Activated CD4-positive, alpha-beta T cell treated with anti-CD3 and anti-CD28 coated beads, Interleukin-2, Interleukin-6, amounts not matched to agents 100 ng/mL and 50 ng/mL, durations not matched to agents 16 hours and 8 hours (primary cell): ENCODE measurements around the gene TBC1D14.

Source experiments
- DNase-seq: peaks from one replicate; pipeline ENCODE4 v3.0.0-alpha.2; 2020

Gene TBC1D14

GRCh38 chr4:6932475-6932874 lies 22.8 kb downstream of the TBC1D14 start:
- no peak for DNase-seq

- no peak for DNase-seq
These were observed 23.3 kb downstream of the TBC1D14 start for GRCh38 chr4:6932918-6933317.

- no peak for DNase-seq
These were observed 24.2 kb downstream of the TBC1D14 start for GRCh38 chr4:6933691-6934430.

GRCh38 chr4:6935965-6936364 lies 26.3 kb downstream of the TBC1D14 start:
- DNase-seq: no peak

GRCh38 chr4:6937201-6937600 lies 27.6 kb downstream of the TBC1D14 start:
- DNase-seq: no peak

GRCh38 chr4:6937754-6938153 lies 28.1 kb downstream of the TBC1D14 start:
- DNase-seq: no peak

GRCh38 chr4:6938237-6938636 lies 28.6 kb downstream of the TBC1D14 start:
- no peak for DNase-seq

- no peak for DNase-seq
These were observed 29.1 kb downstream of the TBC1D14 start for GRCh38 chr4:6938647-6939271.

GRCh38 chr4:6939761-6940743 lies 30.4 kb downstream of the TBC1D14 start:
- DNase-seq: no peak

- DNase-seq: no peak
These were observed 31.1 kb downstream of the TBC1D14 start for GRCh38 chr4:6940744-6941137.

- no peak for DNase-seq
These were observed 32.2 kb downstream of the TBC1D14 start for GRCh38 chr4:6941796-6942195.

GRCh38 chr4:6942238-6942800 lies 32.7 kb downstream of the TBC1D14 start:
- peak; percentile 74 for DNase-seq

GRCh38 chr4:6943012-6943884 lies 33.6 kb downstream of the TBC1D14 start:
- DNase-seq: no peak

- DNase-seq: no peak
These were observed 34.2 kb downstream of the TBC1D14 start for GRCh38 chr4:6943885-6944225.

GRCh38 chr4:6944301-6945051 lies 34.9 kb downstream of the TBC1D14 start:
- DNase-seq: no peak

GRCh38 chr4:6945052-6945409 lies 35.4 kb downstream of the TBC1D14 start:
- no peak for DNase-seq

- no peak for DNase-seq
These were observed 36.9 kb downstream of the TBC1D14 start for GRCh38 chr4:6946497-6946896.

- DNase-seq: no peak
These were observed 38.5 kb downstream of the TBC1D14 start for GRCh38 chr4:6948134-6948460.

- DNase-seq: no peak
These were observed 42.3 kb downstream of the TBC1D14 start for GRCh38 chr4:6951880-6952381.

- no peak for DNase-seq
These were observed 44.2 kb downstream of the TBC1D14 start for GRCh38 chr4:6953751-6954380.
